ENCODE measurements around the gene PTPRQ. TPM values are rescaled to one million over a fixed set of nuclear protein-coding genes. Genes with fewer than 3 reads are reported as not detected.
"Not testable (repeated sequence)": the region's sequence is repeated elsewhere in the genome, so short reads cannot be mapped to it uniquely, and the experiment has no call there.

PTPRQ gene
- total RNA-seq, 1 experiment from 2014 or later: 0.08 TPM

DNA sequence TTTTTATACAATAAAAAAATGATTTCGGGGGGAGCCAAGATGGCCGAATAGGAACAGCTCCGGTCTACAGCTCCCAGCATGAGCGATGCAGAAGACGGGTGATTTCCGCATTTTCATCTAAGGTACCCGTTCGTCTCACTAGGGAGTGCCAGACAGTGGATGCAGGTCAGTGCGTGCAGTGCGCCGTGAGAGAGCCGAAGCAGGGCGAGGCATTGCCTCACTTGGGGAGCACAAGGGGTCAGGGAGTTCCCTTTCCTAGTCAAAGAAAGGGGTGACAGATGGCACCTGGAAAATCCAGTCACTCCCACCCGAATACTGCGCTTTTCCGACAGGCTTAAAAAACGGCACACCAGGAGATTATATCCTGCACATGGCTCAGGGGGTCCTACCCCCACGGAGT, 17.8 kb downstream of the PTPRQ start:
- in situ Hi-C loops (cut with HindIII; ENCODE audit: low pct_unique_long_range_greater_than_20kb, low sequenced_read_pairs); DNase-seq (ENCODE audit: low read depth, low spot score): not testable (repeated sequence)

GRCh38 chr12:80469681-80470080, 25.6 kb downstream of the PTPRQ start:
- no peak for DNase-seq (ENCODE audit: low read depth, low spot score)
- in situ Hi-C loops (cut with HindIII; ENCODE audit: low pct_unique_long_range_greater_than_20kb, low sequenced_read_pairs): no loop called here

DNA sequence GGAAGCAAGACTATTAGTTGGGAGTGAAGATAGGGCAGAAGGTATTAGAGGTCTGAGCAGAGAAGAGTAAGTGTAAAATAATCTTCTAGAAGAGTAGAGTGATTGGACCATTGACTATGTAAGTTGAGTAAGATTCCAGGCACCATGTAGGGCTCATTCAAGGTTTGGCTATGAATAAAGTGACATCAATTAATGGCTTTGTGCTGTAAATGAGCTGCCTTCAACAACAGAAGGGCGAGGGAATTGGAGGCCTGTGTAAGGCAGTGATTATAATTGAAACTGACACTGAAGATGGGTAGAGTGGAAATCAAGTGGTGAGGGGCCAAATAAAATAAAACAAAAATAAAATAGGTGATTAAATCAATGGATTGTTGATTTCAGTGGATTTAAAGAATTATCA, 26.4 kb downstream of the PTPRQ start:
- in situ Hi-C loops (cut with HindIII; ENCODE audit: low pct_unique_long_range_greater_than_20kb, low sequenced_read_pairs): no loop called here
- DNase-seq (ENCODE audit: low read depth, low spot score): no peak

- no peak for DNase-seq (ENCODE audit: low read depth, low spot score)
- in situ Hi-C loops (cut with HindIII; ENCODE audit: low pct_unique_long_range_greater_than_20kb, low sequenced_read_pairs): no loop called here
Observed at GRCh38 chr12:80472236-80472635, 28.2 kb downstream of the PTPRQ start.

DNA sequence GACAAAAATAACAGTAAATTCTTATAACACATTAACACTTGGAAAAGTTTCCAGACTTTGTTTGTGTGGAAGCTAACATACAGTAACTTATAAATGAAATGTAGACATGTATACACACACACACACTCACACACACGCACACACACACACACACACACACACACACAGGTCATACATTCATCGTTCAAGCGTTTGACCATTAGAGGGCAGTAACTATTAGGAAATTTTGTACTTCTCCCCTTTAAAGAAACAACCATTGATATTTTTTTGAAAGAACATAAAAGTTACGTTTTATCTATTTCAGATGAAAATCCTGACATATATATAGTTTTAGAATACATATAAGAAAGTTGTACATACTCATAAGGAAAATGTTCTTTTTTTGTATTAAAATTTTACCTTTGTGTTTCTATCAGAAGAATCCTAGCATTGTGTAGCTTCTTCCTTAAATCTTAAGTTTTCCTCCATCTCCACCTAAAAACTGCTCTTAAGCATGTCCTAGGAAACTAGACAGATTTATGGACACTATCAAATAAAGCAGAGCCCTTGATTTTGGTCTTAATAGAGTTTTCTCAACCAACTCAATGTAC, 29.0 kb downstream of the PTPRQ start:
- in situ Hi-C loops (cut with HindIII; ENCODE audit: low pct_unique_long_range_greater_than_20kb, low sequenced_read_pairs): no loop called here
- DNase-seq (ENCODE audit: low read depth, low spot score): peak; percentile 68

DNA sequence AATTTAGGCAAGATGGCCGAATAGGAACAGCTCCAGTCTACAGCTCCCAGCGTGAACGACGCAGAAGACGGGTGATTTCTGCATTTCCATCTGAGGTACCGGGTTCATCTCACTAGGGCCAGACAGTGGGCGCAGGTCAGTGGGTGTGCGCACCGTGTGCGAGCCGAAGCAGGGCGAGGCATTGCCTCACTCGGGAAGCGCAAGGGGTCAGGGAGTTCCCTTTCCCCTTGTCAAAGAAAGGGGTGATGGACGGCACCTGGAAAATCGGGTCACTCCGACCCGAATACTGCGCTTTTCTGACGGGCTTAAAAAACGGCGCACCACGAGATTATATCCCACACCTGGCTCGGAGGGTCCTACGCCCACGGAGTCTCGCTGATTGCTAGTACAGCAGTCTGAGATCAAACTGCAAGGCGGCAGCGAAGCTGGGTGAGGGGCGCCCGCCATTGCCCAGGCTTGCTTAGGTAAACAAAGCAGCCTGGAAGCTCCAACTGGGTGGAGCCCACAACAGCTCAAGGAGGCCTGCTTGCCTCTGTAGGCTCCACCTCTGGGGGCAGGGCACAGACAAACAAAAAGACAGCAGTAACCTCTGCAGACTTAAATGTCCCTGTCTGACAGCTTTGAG, 33.6 kb downstream of the PTPRQ start:
- DNase-seq (ENCODE audit: low read depth, low spot score); in situ Hi-C loops (cut with HindIII; ENCODE audit: low pct_unique_long_range_greater_than_20kb, low sequenced_read_pairs): not testable (repeated sequence)

- DNase-seq (ENCODE audit: low read depth, low spot score): no peak
- in situ Hi-C loops (cut with HindIII; ENCODE audit: low pct_unique_long_range_greater_than_20kb, low sequenced_read_pairs): no loop called here
Observed at GRCh38 chr12:80484746-80485145, 40.7 kb downstream of the PTPRQ start.

- in situ Hi-C loops (cut with HindIII; ENCODE audit: low pct_unique_long_range_greater_than_20kb, low sequenced_read_pairs): no loop called here
- no peak for DNase-seq (ENCODE audit: low read depth, low spot score)
Observed at GRCh38 chr12:80485222-80485987, 41.4 kb downstream of the PTPRQ start.

- DNase-seq (ENCODE audit: low read depth, low spot score): no peak
- in situ Hi-C loops (cut with HindIII; ENCODE audit: low pct_unique_long_range_greater_than_20kb, low sequenced_read_pairs): no loop called here
Observed at GRCh38 chr12:80490329-80490728, 46.3 kb downstream of the PTPRQ start.

DNA sequence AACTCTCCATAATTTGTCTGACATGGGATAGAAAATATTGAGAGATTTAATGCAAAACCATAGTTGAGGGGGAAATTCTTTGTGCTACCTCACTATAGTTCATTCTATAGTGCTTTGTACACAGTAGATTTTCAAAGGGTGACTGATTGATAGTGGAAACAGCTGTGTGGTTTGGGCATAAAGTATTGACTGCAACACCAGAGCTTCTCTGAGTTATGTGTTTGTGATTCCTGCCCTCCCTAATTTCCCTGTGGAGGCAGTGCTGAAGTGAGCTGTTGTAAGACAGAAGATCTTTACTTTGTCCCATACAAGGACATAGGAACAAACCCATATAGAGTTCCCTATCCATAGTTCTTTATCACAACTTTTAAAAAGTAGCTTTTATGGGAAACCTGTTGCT, 47.1 kb downstream of the PTPRQ start:
- DNase-seq (ENCODE audit: low read depth, low spot score): no peak
- in situ Hi-C loops (cut with HindIII; ENCODE audit: low pct_unique_long_range_greater_than_20kb, low sequenced_read_pairs): no loop called here

DNA sequence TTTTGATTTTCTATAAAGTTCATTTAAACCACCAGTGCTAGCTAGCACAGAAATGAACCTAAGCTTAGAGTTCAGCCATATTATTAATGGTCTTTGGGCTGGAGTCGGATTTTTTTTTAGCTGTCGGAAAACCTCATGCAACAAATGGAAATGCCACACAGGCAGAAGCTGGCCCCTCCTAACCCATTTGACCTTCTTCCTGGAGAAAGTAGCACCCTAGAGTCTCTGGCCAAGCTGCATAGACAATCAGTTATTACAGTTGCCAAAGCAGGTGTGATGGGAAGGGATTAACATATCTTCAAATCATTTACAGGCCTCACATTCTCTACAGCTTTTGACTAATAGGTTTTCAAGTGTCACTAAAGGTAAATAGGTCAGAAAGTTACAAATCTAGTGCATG, 49.4 kb downstream of the PTPRQ start:
- in situ Hi-C loops (cut with HindIII; ENCODE audit: low pct_unique_long_range_greater_than_20kb, low sequenced_read_pairs): no loop called here
- DNase-seq (ENCODE audit: low read depth, low spot score): no peak

DNA sequence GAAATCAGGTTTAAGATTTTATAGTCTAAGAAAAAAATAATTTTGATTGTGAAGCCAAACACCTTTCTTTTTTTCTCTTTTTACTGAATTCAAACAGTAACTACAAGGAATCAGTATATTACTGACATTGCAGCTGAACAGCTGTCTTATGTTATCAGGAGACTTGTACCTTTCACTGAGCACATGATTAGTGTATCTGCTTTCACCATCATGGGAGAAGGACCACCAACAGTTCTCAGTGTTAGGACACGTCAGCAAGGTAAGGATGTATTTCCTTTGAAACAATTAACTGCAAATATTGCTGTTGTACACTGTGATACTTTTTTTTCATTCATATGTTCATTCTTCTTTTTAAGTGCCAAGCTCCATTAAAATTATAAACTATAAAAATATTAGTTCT, 50.8 kb downstream of the PTPRQ start:
- no peak for DNase-seq (ENCODE audit: low read depth, low spot score)
- in situ Hi-C loops (cut with HindIII; ENCODE audit: low pct_unique_long_range_greater_than_20kb, low sequenced_read_pairs): no loop called here

- in situ Hi-C loops (cut with HindIII; ENCODE audit: low pct_unique_long_range_greater_than_20kb, low sequenced_read_pairs): no loop called here
- no peak for DNase-seq (ENCODE audit: low read depth, low spot score)
Observed at GRCh38 chr12:80498059-80498728, 54.2 kb downstream of the PTPRQ start.

GRCh38 chr12:80504389-80505163, 60.5 kb downstream of the PTPRQ start:
- in situ Hi-C loops (cut with HindIII; ENCODE audit: low pct_unique_long_range_greater_than_20kb, low sequenced_read_pairs): no loop called here
- no peak for DNase-seq (ENCODE audit: low read depth, low spot score)

DNA sequence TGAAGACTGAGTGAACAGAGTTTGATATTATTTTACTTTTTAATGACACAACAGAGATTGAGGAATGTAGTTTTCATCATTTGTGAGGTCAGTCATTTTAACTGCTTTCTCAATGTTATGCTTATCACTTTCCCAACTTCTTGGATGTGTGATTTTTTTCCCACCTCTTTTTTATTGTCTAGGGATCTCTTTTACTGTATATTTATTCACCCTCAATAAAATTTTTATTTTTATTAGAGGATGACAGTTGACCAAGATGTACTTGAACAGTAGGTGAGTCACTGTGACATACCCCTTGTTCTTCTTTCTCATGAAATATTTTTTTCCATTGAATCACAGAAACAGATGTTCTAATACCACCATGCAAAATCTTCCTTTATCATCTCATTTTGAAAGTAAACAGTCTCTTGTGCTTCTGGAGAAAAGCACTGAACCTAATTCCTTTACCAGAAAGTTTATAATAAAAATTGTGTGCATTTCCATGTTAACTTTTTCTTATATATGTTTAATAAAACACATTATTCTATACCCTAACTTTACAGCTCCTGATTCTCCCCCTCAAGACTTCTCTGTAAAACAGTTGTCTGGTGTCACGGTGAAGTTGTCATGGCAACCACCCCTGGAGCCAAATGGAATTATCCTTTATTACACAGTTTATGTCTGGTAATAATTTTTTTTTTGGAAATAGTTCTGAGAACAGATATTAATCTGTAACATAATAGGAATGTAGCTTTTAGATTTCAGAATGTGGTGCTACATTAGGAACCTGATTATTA, 65.9 kb downstream of the PTPRQ start:
- DNase-seq (ENCODE audit: low read depth, low spot score): no peak
- in situ Hi-C loops (cut with HindIII; ENCODE audit: low pct_unique_long_range_greater_than_20kb, low sequenced_read_pairs): no loop called here

- in situ Hi-C loops (cut with HindIII; ENCODE audit: low pct_unique_long_range_greater_than_20kb, low sequenced_read_pairs): no loop called here
- DNase-seq (ENCODE audit: low read depth, low spot score): no peak
Observed at GRCh38 chr12:80512781-80513180, 68.7 kb downstream of the PTPRQ start.

DNA sequence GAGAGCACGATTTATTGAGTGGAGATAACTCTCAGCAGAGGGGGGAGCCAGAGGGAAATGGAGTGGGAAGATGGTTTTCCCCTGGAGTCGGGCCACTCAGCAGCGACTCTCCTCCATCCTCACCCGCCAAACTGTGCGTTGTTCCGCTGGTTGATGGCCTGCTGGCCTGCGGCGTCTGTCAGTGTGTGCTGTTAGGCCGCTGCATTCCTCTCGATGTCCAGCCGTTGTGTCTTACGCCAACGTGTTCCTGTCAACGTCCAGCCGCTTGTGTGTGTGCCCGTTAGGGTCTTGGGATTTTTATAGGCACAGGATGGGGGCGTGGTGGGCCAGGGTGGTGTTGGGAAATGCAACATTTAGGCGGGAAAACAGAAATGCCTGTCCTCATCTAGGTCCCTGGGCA, 69.2 kb downstream of the PTPRQ start:
- in situ Hi-C loops (cut with HindIII; ENCODE audit: low pct_unique_long_range_greater_than_20kb, low sequenced_read_pairs): no loop called here

More for the DNA sequence above, 69.2 kb downstream of the PTPRQ start:
- DNase-seq (ENCODE audit: low read depth, low spot score): no peak
